Keratinocyte (primary cell): Measurements from ENCODE around the gene MYOCOS. TPM values are rescaled to one million over a fixed set of nuclear protein-coding genes. Genes with fewer than 3 reads are reported as not detected.

Experiments
- DNase-seq: peaks from one replicate; pipeline ENCODE4 v3.0.0-alpha.2; 2011; ENCODE audit warnings: low read depth, missing footprints, low spot score
- FAIRE-seq: peaks from 2 replicates; lab custom pipeline; 2011; peaks lifted over from hg19 to GRCh38; lab: Jason Lieb, UNC
- H2AFZ ChIP-seq: 2 replicates; pipeline ENCODE4 v1.6.0; 2012; ENCODE audit warnings: low read length, control low read depth, inconsistent platforms; ENCODE audit not compliant: control insufficient read depth
- H3K27ac ChIP-seq: 2 replicates; pipeline ENCODE4 v1.5.1; 2011; ENCODE audit warnings: low read length; ENCODE audit not compliant: control insufficient read depth, insufficient read depth
- H3K27me3 ChIP-seq: 3 replicates; pipeline ENCODE4 v1.6.0; 2011; ENCODE audit warnings: low read length; ENCODE audit not compliant: control insufficient read depth, insufficient read depth; ENCODE audit errors: extremely low read depth
- H3K36me3 ChIP-seq, 2 experiments: 2 replicates in 1 of 2; 3 replicates in 1 of 2; pipeline ENCODE4 v1.5.1; 2011; ENCODE audit warnings: low read length in 2 of 2, mild to moderate bottlenecking in 1 of 2; ENCODE audit not compliant: control insufficient read depth in 2 of 2, insufficient read depth in 2 of 2; ENCODE audit errors: extremely low read depth in 1 of 2
- H3K4me1 ChIP-seq: 3 replicates; pipeline ENCODE4 v1.5.1; 2011; ENCODE audit warnings: low read length; ENCODE audit not compliant: control insufficient read depth, insufficient read depth; ENCODE audit errors: extremely low read depth
- H3K4me2 ChIP-seq: 3 replicates; pipeline ENCODE4 v1.6.0; 2011; ENCODE audit warnings: low read depth, low read length; ENCODE audit not compliant: control insufficient read depth, insufficient read depth; ENCODE audit errors: extremely low read depth
- H3K4me3 ChIP-seq, 3 experiments: fragments of 200-600 bp in 1 of 3; sonication (generic) in 1 of 3; 2 replicates in 2 of 3; 3 replicates in 1 of 3; pipeline ENCODE4 v1.5.1; 2011 to 2016; ENCODE audit warnings: low read length in 3 of 3, mild to moderate bottlenecking in 3 of 3, control low read depth in 2 of 3, inconsistent platforms in 1 of 3, low read depth in 1 of 3, mixed read lengths in 1 of 3, mixed run types in 1 of 3, moderate library complexity in 1 of 3; ENCODE audit not compliant: control insufficient read depth in 2 of 3, insufficient read depth in 2 of 3; ENCODE audit errors: extremely low read depth in 1 of 3
- H3K79me2 ChIP-seq: 2 replicates; pipeline ENCODE4 v1.6.0; 2012; ENCODE audit warnings: low read length; ENCODE audit not compliant: control insufficient read depth, insufficient read depth
- H3K9ac ChIP-seq: 3 replicates; pipeline ENCODE4 v1.6.0; 2011; ENCODE audit warnings: low read length; ENCODE audit not compliant: control insufficient read depth, insufficient read depth; ENCODE audit errors: extremely low read depth
- H3K9me1 ChIP-seq: 3 replicates; pipeline ENCODE4 v1.6.0; 2011; ENCODE audit warnings: low read length; ENCODE audit not compliant: control insufficient read depth, insufficient read depth; ENCODE audit errors: extremely low read depth
- H3K9me3 ChIP-seq: 2 replicates; pipeline ENCODE4 v1.5.1; 2012; ENCODE audit warnings: low read depth, low read length; ENCODE audit not compliant: control insufficient read depth
- H4K20me1 ChIP-seq: 3 replicates; pipeline ENCODE4 v1.6.0; 2011; ENCODE audit warnings: low read length; ENCODE audit not compliant: control insufficient read depth, insufficient read depth; ENCODE audit errors: extremely low read depth
- CTCF ChIP-seq, 3 experiments: IDR thresholded peaks in 1 of 3; conservative IDR thresholded peaks in 1 of 3; optimal IDR thresholded peaks in 1 of 3; 2 replicates in 2 of 3; 3 replicates in 1 of 3; pipeline versions ENCODE3 to v1.5.1; 2011; ENCODE audit warnings: low read length in 3 of 3, mild to moderate bottlenecking in 3 of 3, moderate library complexity in 2 of 3, control low read depth in 1 of 3, inconsistent platforms in 1 of 3; ENCODE audit not compliant: insufficient read depth in 2 of 3; ENCODE audit errors: extremely low read depth in 1 of 3
- EZH2 ChIP-seq: IDR thresholded peaks from one replicate; pipeline ENCODE4 v1.6.1; 2012; ENCODE audit warnings: inconsistent platforms, mild to moderate bottlenecking, low read length, moderate library complexity
- dilution Hi-C: fragments of 300-500 bp; cut with MboI; formaldehyde crosslinking; loops from one replicate; pipeline ENCODE4 v1.7.0; 2020; ENCODE audit warnings: low sequenced_read_pairs; ENCODE audit not compliant: extremely low pct_ligation_motif_present
- polyA plus RNA-seq, 5 experiments: library from polyadenylated mRNA; depleted of rRNA in 3 of 5; stranded (reverse) in 3 of 5; stranded (forward) in 1 of 5; unstranded in 1 of 5; fragments of >200 nt; gene quantifications; 1 replicate in 1 of 5; 2 replicates in 3 of 5; 3 replicates in 1 of 5; pipeline versions ENCODE4 v1.2.1 to v1.2.3, GENCODE V29; 2011 to 2012; ENCODE audit warnings: missing spikeins in 2 of 5, low read depth in 1 of 5, low replicate concordance in 1 of 5

The MYOCOS gene
- polyA plus RNA-seq, 1 donor (not counting 4 experiments of a cell fraction or from before 2014, with no cell fraction given), result 0.05 TPM

- no peak overlapping the region for H3K9ac ChIP-seq
- H3K27ac ChIP-seq, result no peak overlapping the region
- no peaks in the 10 kb centered on the region for H4K20me1 ChIP-seq
- H3K9me1 ChIP-seq, result no peaks in the 10 kb centered on the region
- no peaks in the 10 kb centered on the region for H3K27me3 ChIP-seq
- DNase-seq (no peak), FAIRE-seq (no peak)
- H3K36me3 ChIP-seq, result peaks cover 25 to 27% of the 10 kb centered on the region in 2 experiments
- H3K4me1 ChIP-seq, result peaks cover 5% of the 10 kb centered on the region
- no peak overlapping the region for H2AFZ ChIP-seq
- no peak overlapping the region for H3K4me3 ChIP-seq
- H3K4me2 ChIP-seq, result no peak overlapping the region
- no peaks in the 10 kb centered on the region for H3K9me3 ChIP-seq
- dilution Hi-C loops, result no loop called here
- H3K79me2 ChIP-seq, result no peaks in the 10 kb centered on the region
- TF ChIP-seq CTCF (optimal IDR thresholded peaks at IDR 0.05 in 1 of 3, IDR thresholded peaks at IDR 0.05 in 1 of 3, conservative IDR thresholded peaks at IDR 0.05 in 1 of 3; ENCODE audit: extremely low read depth in 1 of 3, insufficient read depth in 2 of 3, low read length in 3 of 3), result no peak
- no peak for TF ChIP-seq EZH2
Observed at GRCh38 chr1:171581226-171581625, 40.8 kb upstream of the MYOCOS start.

- Histone ChIP-seq H3K4me3 (no peak overlapping the region), H4K20me1 (no peaks in the 10 kb centered on the region), H3K4me2 (no peak overlapping the region), H3K9ac (no peak overlapping the region), H3K36me3 (peaks cover 24 to 26% of the 10 kb centered on the region in 2 experiments), H3K79me2 (no peaks in the 10 kb centered on the region), H3K27me3 (no peaks in the 10 kb centered on the region), H3K9me3 (no peaks in the 10 kb centered on the region), H3K9me1 (no peaks in the 10 kb centered on the region), H3K4me1 (peaks cover 5% of the 10 kb centered on the region), H3K27ac (no peak overlapping the region), H2AFZ (no peak overlapping the region)
- dilution Hi-C loops, result no loop called here
- FAIRE-seq (no peak), DNase-seq (no peak)
- TF ChIP-seq CTCF (optimal IDR thresholded peaks at IDR 0.05 in 1 of 3, IDR thresholded peaks at IDR 0.05 in 1 of 3, conservative IDR thresholded peaks at IDR 0.05 in 1 of 3; ENCODE audit: extremely low read depth in 1 of 3, insufficient read depth in 2 of 3, low read length in 3 of 3) (no peak), EZH2 (no peak)
Observed at GRCh38 chr1:171581766-171582165, 40.3 kb upstream of the MYOCOS start.
